Measurements from ENCODE around the gene WNT2B. TPM values are rescaled to one million over a fixed set of nuclear protein-coding genes. Genes with fewer than 3 reads are reported as not detected.

Gene WNT2B
- total RNA-seq, 1 donor from 2014 or later = 5.6 TPM

DNA sequence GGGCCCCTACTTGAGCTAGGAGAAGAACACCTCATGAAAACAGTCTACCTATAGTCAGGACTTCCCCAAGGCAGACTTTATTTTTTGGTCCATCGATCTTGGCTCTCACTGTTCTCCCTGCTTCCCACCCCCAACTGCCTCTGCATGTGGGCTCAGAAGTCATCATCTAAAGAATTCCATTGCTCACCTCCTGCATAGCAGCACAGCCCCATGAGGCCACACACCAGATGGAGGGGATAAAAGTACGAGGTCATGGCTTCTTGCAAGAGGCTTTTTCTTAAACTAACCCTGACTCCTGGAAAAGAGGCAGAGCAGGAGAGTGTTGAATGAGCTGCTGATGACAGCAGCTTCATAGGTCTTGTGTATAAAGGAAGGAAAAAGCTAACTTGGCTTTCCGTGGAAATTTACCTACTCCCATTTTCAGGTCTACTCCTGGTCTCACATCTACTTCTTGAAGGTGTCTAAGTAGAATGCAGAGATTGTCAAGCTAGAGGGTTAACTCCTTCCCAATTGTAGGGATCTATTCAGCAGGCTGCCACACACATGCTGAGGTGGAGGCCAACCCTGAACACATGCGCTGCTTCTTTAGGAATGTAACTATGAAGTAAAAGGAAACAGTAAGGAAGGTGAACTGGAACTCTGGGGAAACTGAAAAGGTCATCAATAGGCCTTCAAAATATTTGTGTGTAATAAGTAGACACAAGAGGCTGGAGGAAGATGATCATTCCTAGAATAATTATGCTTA, 18.7 kb downstream of the WNT2B start:
- no peak for DNase-seq (ENCODE audit: low spot score)

GRCh38 chr1:112528076-112528475, 19.3 kb downstream of the WNT2B start:
- no peak for DNase-seq (ENCODE audit: low spot score)

- no peak for DNase-seq (ENCODE audit: low spot score)
These were observed 20.5 kb downstream of the WNT2B start for GRCh38 chr1:112529301-112529700.

- DNase-seq (ENCODE audit: low spot score) = no peak
These were observed 22.1 kb downstream of the WNT2B start for GRCh38 chr1:112530832-112531231.

DNA sequence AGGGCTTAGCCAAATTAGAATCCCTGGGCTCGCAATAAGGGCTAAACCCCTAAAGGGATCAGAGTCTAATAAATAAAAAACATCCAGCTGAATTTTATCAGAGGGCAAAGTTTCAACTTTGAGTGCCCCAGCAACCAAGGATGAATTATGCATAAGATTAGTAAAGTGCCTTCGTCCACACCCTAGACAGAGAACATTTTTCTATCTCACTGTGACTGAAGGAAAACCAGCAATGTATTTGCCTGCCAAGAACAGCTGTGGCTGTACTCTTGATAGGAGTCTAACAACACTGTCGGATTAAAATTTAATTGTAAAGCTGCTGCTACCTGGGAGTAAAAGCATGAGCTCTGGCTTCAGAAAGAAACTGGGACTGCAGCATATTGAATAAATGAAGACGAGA, 23.3 kb downstream of the WNT2B start:
- no peak for DNase-seq (ENCODE audit: low spot score)

- no peak for DNase-seq (ENCODE audit: low spot score)
These were observed 24.3 kb downstream of the WNT2B start for GRCh38 chr1:112533029-112533428.

DNA sequence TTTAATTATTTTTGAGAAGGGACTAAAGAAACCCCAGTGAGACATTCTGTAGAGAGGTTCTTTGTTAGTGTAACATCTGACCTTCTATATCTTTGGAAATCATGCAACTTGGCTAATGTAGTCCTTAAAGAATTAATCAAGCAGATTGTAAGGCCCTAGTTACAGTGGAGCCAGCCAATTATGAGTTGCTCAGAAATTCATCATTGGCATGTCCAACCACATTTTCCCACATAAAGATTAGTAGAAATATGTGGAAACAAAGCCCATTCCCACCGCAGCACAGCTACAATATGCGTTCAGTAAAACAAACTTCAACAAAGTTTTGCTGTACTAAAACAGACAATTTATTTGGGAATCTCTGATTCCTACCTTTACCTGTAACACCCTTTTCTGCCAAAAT, 27.8 kb downstream of the WNT2B start:
- no peak for DNase-seq (ENCODE audit: low spot score)

GRCh38 chr1:112537456-112537855, 28.7 kb downstream of the WNT2B start:
- DNase-seq (ENCODE audit: low spot score) = no peak

- DNase-seq (ENCODE audit: low spot score) = no peak
These were observed 30.1 kb downstream of the WNT2B start for GRCh38 chr1:112538883-112539282.

DNA sequence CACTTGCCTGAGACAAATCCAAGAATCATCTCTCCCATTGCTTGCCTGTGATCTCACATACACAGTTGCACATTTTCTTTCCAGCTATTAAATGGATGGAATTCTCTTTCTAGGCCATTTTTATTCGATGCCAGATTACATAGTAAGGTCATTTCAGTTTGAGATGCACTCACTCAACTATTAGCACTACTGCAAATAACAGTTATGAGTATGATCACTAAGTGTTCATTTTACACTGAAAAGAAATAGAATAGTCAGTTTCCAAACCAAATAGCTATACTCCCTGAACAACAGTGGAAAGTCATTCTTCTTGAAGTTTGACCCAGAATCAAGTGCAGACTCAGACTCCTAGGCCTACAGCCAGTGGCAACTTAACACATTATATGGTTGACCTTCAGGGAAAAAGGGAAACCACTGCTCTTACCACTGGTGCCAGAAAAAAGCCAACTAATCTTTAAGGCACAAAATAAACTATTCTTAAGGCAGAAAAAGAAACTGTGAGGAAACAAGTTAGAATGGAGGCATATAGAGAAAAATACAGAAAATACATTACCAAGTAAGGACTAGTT, 31.5 kb downstream of the WNT2B start:
- DNase-seq (ENCODE audit: low spot score) = no peak

DNA sequence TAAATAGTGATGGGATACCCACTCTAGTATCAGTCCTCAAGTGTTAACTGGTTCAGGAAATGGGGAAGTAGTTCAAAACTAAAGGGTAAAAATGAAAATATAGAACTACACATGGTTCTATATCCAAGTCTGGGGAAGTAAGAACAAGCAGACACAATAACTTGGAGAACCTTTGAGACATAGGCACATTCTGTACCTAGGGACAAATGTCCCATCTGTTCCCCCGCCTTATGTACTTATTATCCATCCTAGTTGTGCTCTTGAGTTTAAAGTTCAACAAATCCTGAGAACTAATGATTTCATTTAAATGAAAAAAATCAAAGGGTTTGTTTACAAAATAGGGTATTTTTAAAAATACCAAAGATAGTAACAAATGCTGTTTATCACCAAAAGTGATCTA, 32.5 kb downstream of the WNT2B start:
- no peak for DNase-seq (ENCODE audit: low spot score)

DNA sequence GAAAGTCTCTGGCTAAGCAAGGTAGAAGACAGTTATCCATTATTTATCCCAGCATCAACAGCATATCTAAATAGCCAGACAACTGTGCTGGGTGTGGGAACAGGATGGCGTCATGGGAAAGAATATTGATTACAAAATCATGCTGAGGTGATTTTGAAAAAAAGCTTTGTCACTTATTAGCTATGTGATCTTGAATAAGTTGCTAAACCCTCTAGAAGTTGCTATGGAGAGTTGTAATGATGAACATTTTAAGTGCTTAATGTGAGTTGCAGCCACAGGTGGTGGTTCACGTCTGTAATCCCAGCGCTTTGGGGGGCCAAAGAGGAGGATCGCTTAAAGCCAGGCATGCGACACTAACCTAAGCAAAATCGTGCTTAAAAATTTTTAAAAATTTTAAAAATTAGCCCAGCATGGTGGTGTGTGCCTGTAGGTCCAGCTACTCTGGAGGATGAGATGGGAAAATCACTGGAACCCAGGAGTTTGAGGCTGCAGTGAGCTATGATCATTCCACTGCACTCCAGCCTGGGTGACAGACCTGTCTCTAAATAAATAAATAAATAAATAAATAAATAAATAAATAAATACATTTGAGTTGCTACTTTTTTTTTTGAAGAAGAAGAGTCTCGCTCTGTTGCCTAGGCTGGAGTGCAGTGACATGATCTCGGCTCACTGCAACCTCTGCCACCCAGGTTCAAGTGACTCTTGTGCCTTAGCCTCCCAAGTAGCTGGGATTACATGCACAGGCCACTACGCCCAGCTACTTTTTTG, 33.6 kb downstream of the WNT2B start:
- no peak for DNase-seq (ENCODE audit: low spot score)

GRCh38 chr1:112544011-112544688, 35.4 kb downstream of the WNT2B start:
- no peak for DNase-seq (ENCODE audit: low spot score)

DNA sequence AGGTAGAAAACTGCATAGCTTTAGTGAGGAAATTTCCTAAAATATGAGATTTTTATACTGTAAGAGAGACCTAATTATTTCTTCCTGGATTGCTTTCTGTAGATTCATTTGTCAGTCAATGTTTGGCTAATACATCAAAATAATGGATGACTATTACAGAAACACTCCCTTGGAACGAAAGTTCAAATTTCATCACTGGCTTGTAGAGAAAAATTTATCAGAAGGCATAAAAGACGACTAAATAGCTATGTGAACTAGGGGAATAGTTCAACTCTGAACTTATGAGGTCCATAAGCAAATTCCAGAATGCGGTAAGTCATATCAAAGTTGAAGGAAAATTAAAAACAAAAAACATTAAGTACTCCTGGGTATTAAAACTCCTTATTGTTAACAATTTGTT, 36.0 kb downstream of the WNT2B start:
- DNase-seq (ENCODE audit: low spot score) = no peak

DNA sequence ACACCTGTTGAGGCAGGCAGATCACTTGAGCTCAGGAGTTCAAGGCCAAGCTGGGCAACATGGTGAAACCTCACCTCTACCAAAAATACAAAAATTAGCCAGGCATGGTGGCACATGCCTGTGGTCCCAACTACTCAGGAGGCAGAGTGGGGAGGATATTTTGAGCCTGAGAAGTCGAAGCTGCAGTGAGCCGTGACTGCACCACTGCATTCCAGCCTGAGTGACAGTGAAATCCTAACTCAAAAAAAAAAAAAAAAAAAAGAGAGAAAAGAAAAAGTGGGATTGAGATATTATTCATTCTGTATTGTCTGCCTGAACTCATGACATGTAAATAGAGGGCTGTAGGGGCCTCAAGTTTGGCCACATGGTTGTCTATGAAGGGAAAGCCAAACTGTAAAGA, 37.3 kb downstream of the WNT2B start:
- no peak for DNase-seq (ENCODE audit: low spot score)

GRCh38 chr1:112548547-112548946, 39.8 kb downstream of the WNT2B start:
- DNase-seq (ENCODE audit: low spot score) = no peak

DNA sequence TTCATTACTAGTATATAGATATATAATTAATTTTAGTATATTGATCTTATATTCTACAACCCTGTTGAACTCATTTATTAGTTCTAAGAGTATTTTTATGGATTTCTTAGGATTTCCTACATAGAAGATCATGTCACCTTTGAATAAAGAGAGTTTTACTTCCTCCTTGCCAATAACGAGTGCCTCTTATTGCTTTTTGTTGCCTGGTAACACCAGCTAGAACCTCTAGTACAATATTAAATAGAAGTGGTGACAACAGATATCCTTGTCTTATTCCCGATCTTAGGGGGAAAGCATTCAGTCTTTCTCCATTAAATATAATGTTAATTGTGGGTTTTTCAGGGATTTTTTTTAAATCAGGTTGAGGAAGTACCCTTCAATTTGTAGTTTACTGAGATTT, 40.8 kb downstream of the WNT2B start:
- no peak for DNase-seq (ENCODE audit: low spot score)

GRCh38 chr1:112554411-112554810, 45.6 kb downstream of the WNT2B start:
- no peak for DNase-seq (ENCODE audit: low spot score)

- DNase-seq (ENCODE audit: low spot score) = no peak
These were observed 48.6 kb downstream of the WNT2B start for GRCh38 chr1:112557385-112557784.

DNA sequence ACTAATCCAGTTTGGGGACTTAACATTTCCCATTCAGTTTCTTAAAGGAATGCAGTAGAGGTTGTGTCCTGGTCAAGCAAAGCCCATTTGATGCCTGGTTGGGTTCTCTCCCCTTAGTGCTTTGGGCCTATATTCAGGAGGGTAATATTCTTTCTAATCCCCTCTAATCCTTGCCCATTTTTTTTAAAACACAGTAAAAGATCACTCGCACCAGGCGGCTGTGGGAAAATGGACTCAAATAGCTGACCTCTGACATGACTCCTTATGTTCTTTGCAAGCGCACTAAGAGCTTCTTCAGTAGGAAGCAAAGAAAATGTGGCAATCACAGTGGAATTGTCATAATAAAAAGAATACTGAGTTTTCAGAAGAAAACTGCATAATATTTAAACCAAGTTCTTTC, 49.9 kb downstream of the WNT2B start:
- DNase-seq (ENCODE audit: low spot score) = no peak

GRCh38 chr1:112563341-112563740, 54.6 kb downstream of the WNT2B start:
- no peak for DNase-seq (ENCODE audit: low spot score)

DNA sequence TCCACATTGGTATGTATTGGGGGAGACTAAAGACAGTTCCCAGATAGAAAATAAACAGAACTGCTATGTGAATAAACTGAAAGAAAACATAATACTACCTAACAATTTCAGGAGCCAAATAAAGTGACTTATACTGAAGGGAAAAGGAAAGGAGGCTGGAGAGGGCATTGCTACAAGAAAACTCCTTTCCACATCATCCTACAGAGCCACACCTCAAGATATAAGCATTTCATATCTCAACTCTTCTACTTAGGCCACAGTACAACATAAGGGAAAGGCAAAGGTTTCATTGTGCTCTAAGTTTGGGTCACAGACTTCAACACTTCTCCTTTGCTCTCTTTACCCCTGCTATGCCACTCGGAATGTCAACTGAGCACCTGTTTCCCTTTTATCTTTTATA, 55.3 kb downstream of the WNT2B start:
- no peak for DNase-seq (ENCODE audit: low spot score)

GRCh38 chr1:112565800-112566199, 57.0 kb downstream of the WNT2B start:
- DNase-seq (ENCODE audit: low spot score) = no peak

Measured in ureter (tissue), 1 donor.